22Rv1 (cell line): ENCODE data around the gene MDM2.
"Not testable (repeated sequence)": the region's sequence is repeated elsewhere in the genome, so short reads cannot be mapped to it uniquely, and the experiment has no call there.

Experiments used
- ZFX ChIP-seq: fragments of 450-650 bp; IDR thresholded peaks from 2 replicates; pipeline ENCODE4 v1.6.1; 2017; ENCODE audit warnings: antibody characterized with exemption, borderline replicate concordance
- TF ChIP-seq, protein P1 (sequence below): fragments of 450-650 bp; IDR thresholded peaks from 2 replicates; pipeline ENCODE4 v1.5.1; 2017; ENCODE audit warnings: mild to moderate bottlenecking

DNA sequence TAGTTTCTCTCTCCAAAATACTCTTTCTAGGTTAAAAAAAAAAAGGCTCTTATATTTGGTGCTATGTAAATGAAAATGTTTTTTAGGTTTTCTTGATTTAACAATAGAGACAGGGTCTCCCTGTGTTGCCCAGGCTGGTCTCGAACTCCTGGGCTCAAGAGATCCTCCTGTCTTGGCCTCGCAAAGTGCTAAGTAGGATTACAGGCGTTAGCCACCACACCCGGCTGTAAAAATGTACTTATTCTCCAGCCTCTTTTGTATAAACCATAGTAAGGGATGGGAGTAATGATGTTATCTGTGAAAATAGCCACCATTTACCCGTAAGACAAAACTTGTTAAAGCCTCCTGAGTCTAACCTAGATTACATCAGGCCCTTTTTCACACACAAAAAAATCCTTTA, 33.2 kb downstream of the MDM2 start:
- TF ChIP-seq, protein P1, sequence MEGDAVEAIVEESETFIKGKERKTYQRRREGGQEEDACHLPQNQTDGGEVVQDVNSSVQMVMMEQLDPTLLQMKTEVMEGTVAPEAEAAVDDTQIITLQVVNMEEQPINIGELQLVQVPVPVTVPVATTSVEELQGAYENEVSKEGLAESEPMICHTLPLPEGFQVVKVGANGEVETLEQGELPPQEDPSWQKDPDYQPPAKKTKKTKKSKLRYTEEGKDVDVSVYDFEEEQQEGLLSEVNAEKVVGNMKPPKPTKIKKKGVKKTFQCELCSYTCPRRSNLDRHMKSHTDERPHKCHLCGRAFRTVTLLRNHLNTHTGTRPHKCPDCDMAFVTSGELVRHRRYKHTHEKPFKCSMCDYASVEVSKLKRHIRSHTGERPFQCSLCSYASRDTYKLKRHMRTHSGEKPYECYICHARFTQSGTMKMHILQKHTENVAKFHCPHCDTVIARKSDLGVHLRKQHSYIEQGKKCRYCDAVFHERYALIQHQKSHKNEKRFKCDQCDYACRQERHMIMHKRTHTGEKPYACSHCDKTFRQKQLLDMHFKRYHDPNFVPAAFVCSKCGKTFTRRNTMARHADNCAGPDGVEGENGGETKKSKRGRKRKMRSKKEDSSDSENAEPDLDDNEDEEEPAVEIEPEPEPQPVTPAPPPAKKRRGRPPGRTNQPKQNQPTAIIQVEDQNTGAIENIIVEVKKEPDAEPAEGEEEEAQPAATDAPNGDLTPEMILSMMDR, result not testable (repeated sequence)
- not testable (repeated sequence) for TF ChIP-seq ZFX
